Aorta (tissue), 5 donors: ENCODE results near the gene XG. TPM values are rescaled to one million over a fixed set of nuclear protein-coding genes. Genes with fewer than 3 reads are reported as not detected.
A peak's percentile ranks its signal among the peaks of the same experiment; 100 is the strongest.
"Not testable (repeated sequence)": the region's sequence is repeated elsewhere in the genome, so short reads cannot be mapped to it uniquely, and the experiment has no call there.

Source experiments
- ATAC-seq: fragments of 200-7000 bp; cut with Tn5 transposase; one replicate; pipeline ENCODE4 v1.9.1; 2022; ENCODE audit warnings: moderate library complexity; ENCODE audit not compliant: low FRiP score
- DNase-seq, 2 donors: peaks; one replicate each; pipeline ENCODE4 v3.0.0-alpha.2; 2020
- H3K27ac ChIP-seq, 2 donors: one replicate each; pipeline ENCODE4 v1.5.1; 2013; ENCODE audit warnings: low read length in 2 of 2, mild to moderate bottlenecking in 2 of 2, moderate library complexity in 2 of 2, control low read depth in 1 of 2, inconsistent platforms in 1 of 2, low read depth in 1 of 2
- H3K27me3 ChIP-seq, 2 donors: one replicate each; pipeline ENCODE4 v1.6.1; 2013; ENCODE audit warnings: control low read depth in 1 of 2, low read length in 1 of 2, mild to moderate bottlenecking in 1 of 2, moderate library complexity in 1 of 2; ENCODE audit not compliant: insufficient read depth in 2 of 2, control insufficient read depth in 1 of 2
- H3K36me3 ChIP-seq, 2 donors: one replicate each; pipeline ENCODE4 v1.6.1; 2013; ENCODE audit warnings: control low read depth in 1 of 2, low read length in 1 of 2, mild to moderate bottlenecking in 1 of 2; ENCODE audit not compliant: insufficient read depth in 2 of 2, control insufficient read depth in 1 of 2
- H3K4me1 ChIP-seq, 2 donors: one replicate each; pipeline ENCODE4 v1.6.1; 2013; ENCODE audit warnings: low read length in 2 of 2, control low read depth in 1 of 2, mild to moderate bottlenecking in 1 of 2, moderate library complexity in 1 of 2; ENCODE audit not compliant: insufficient read depth in 2 of 2, control insufficient read depth in 1 of 2
- H3K4me3 ChIP-seq, 2 donors: one replicate each; pipeline ENCODE4 v1.5.1; 2013; ENCODE audit warnings: low read length in 2 of 2, control low read depth in 1 of 2, mild to moderate bottlenecking in 1 of 2
- H3K9me3 ChIP-seq: one replicate; pipeline ENCODE4 v1.6.1; 2013; ENCODE audit warnings: mild to moderate bottlenecking, low read length; ENCODE audit not compliant: control insufficient read depth
- WGBS, 2 donors: extraction: QIAGEN DNeasy Blood & Tissue Kit; methylation state at CpG; one replicate each; pipeline ENCODE4 v1.1.7; 2013; 5-methylcytosine and 5-hydroxymethylcytosine counted together
- intact Hi-C, 2 donors: fragments of 100-400 bp; cut with DNase I; formaldehyde crosslinking; loops; one replicate each; pipeline versions ENCODE4 v1.14.2 to v1.15.0; 2022
- long read RNA-seq, 2 donors: library from polyadenylated mRNA; unstranded; transcript quantifications; one replicate each; pipeline ENCODE4 v2.0.0, GENCODE V29; 2020 to 2021
- polyA plus RNA-seq, 2 donors: library from polyadenylated mRNA; stranded (reverse); fragments of 200-250 nt; gene quantifications; one replicate each; pipeline ENCODE4 v1.2.3, GENCODE V29; 2013
- total RNA-seq, 2 donors: library from RNA; stranded (reverse); fragmentation: NEBNext Ultra II Directional; extraction: Animal tissue kit (Norgen Biotek cat#: 25700); gene quantifications; one replicate each; pipeline ENCODE4 v1.2.1, GENCODE V29; 2021
- donor health status: healthy with polysubstance abuse.
- donor health status: Bipolar disorder and iron deficiency.
- donor health status: DM: no; HTN: no; CAD: no.
- donor health status: DM: no; HTN: no; CAD: no.
- donor health status: DM: yes; HTN: yes; CAD: no.

The XG gene
- total RNA-seq (1 to 10 TPM; 5.9 to 9.0 TPM), polyA plus RNA-seq (1 to 10 TPM; 4.4 to 8.1 TPM)
- long read RNA-seq, donor 1, transcript XG-206 (11 exons, 2,931 nt): major isoform, 5 of 11 reads
- long read RNA-seq, donor 1, partial matches to known transcripts: 3 of 11 reads
- long read RNA-seq, donor 1, other reads (novel, unspliced or antisense): 1 of 11 reads
- long read RNA-seq, donor 2, partial matches to known transcripts: 0 of 9 reads
- long read RNA-seq, donor 2, other reads (novel, unspliced or antisense): 5 of 9 reads

- H3K27me3 ChIP-seq, H3K4me1 ChIP-seq, H3K27ac ChIP-seq, H3K36me3 ChIP-seq, H3K4me3 ChIP-seq, intact Hi-C loops, H3K9me3 ChIP-seq: not testable (repeated sequence)
- WGBS, 2 donors: 55 to 63% methylated on average over 11 of the region's 11 CpGs
- peak; percentile 65 to 77 for DNase-seq
- ATAC-seq: peak; percentile 79
Observed at GRCh38 chrX:2751874-2752300, at the start of gene XG. XG (plus strand) TSS chrX:2752040; CDS start chrX:2752275, 235 bp downstream.

- no peak for DNase-seq
- no peaks in the 10 kb centered on the region for H3K27me3 ChIP-seq
- intact Hi-C loops: no loop called here
- no peaks in the 10 kb centered on the region for H3K9me3 ChIP-seq
- ATAC-seq: peak; percentile 68
- no peak overlapping the region for H3K4me3 ChIP-seq
- peaks cover 0 to 5% of the 10 kb centered on the region in 2 donors for H3K4me1 ChIP-seq
- H3K27ac ChIP-seq: no peak overlapping the region
- no peaks in the 10 kb centered on the region for H3K36me3 ChIP-seq
- 28 to 43% methylated on average over 14 of the region's 14 CpGs for WGBS, 2 donors
Observed at GRCh38 chrX:2703991-2704369, 47.9 kb upstream of the XG start.

- no peaks in the 10 kb centered on the region for H3K27me3 ChIP-seq
- peaks cover 0 to 5% of the 10 kb centered on the region in 2 donors for H3K4me1 ChIP-seq
- ATAC-seq (no peak), DNase-seq (no peak)
- H3K9me3 ChIP-seq: no peaks in the 10 kb centered on the region
- H3K4me3 ChIP-seq: no peak overlapping the region
- intact Hi-C loops: no loop called here
- H3K36me3 ChIP-seq: no peaks in the 10 kb centered on the region
- WGBS, 2 donors: 53 to 75% methylated on average over 18 of the region's 18 CpGs
- H3K27ac ChIP-seq: no peak overlapping the region
Observed at GRCh38 chrX:2705046-2705832, 46.6 kb upstream of the XG start.

- peak; percentile 74 to 79 for DNase-seq
Observed at GRCh38 chrX:2707334-2707760, 44.5 kb upstream of the XG start.

GRCh38 chrX:2708021-2708420, 43.8 kb upstream of the XG start:
- WGBS, 2 donors: 72 to 73% methylated on average over 6 of the region's 6 CpGs
- ATAC-seq (no peak), DNase-seq (no peak)
- no peak overlapping the region for H3K4me3 ChIP-seq
- no peaks in the 10 kb centered on the region for H3K9me3 ChIP-seq
- intact Hi-C loops: no loop called here
- H3K27me3 ChIP-seq: no peaks in the 10 kb centered on the region
- no peak overlapping the region for H3K27ac ChIP-seq
- no peaks in the 10 kb centered on the region for H3K36me3 ChIP-seq
- peaks cover 0 to 3% of the 10 kb centered on the region in 2 donors for H3K4me1 ChIP-seq

More at GRCh38 chrX:2707334-2707760, 44.5 kb upstream of the XG start:
- Histone ChIP-seq H3K9me3 (no peaks in the 10 kb centered on the region), H3K27me3 (no peaks in the 10 kb centered on the region), H3K27ac (no peak overlapping the region), H3K4me1 (peaks cover 0 to 4% of the 10 kb centered on the region in 2 donors), H3K36me3 (no peaks in the 10 kb centered on the region), H3K4me3 (no peak overlapping the region)
- intact Hi-C loops: no loop called here
- ATAC-seq: peak; percentile 42
- 36 to 61% methylated on average over 12 of the region's 12 CpGs for WGBS, 2 donors

GRCh38 chrX:2708592-2709188, 43.1 kb upstream of the XG start:
- 82 to 90% methylated on average over 10 of the region's 10 CpGs for WGBS, 2 donors
- Histone ChIP-seq H3K4me1 (peaks cover 0 to 1% of the 10 kb centered on the region in 2 donors), H3K36me3 (no peaks in the 10 kb centered on the region), H3K9me3 (no peaks in the 10 kb centered on the region), H3K27ac (no peak overlapping the region), H3K4me3 (no peak overlapping the region), H3K27me3 (no peaks in the 10 kb centered on the region)
- DNase-seq: peak; percentile 63 to 65
- intact Hi-C loops: no loop called here
- no peak for ATAC-seq

GRCh38 chrX:2709556-2709955, 42.3 kb upstream of the XG start:
- Histone ChIP-seq H3K27ac (no peak overlapping the region), H3K36me3 (no peaks in the 10 kb centered on the region), H3K27me3 (no peaks in the 10 kb centered on the region), H3K9me3 (no peaks in the 10 kb centered on the region), H3K4me1 (peaks cover 0 to 1% of the 10 kb centered on the region in 2 donors), H3K4me3 (no peak overlapping the region)
- DNase-seq (no peak), ATAC-seq (no peak)
- WGBS, 2 donors: 84 to 85% methylated on average over 9 of the region's 9 CpGs
- intact Hi-C loops: no loop called here

- peaks cover 0 to 1% of the 10 kb centered on the region in 2 donors for H3K4me1 ChIP-seq
- ATAC-seq: peak; percentile 61
- no peak overlapping the region for H3K4me3 ChIP-seq
Observed at GRCh38 chrX:2710041-2710840, 41.6 kb upstream of the XG start.

More at GRCh38 chrX:2710041-2710840, 41.6 kb upstream of the XG start:
- WGBS, 2 donors: 46 to 59% methylated on average over 15 of the region's 15 CpGs
- H3K27me3 ChIP-seq: no peaks in the 10 kb centered on the region
- DNase-seq: no peak
- intact Hi-C loops: no loop called here
- H3K36me3 ChIP-seq: no peaks in the 10 kb centered on the region
- no peak overlapping the region for H3K27ac ChIP-seq
- H3K9me3 ChIP-seq: no peaks in the 10 kb centered on the region
